ENCODE data around the gene MALT1.

The MALT1 gene

GRCh38 chr18:58785870-58786269 is 114.6 kb downstream of the MALT1 start:
- DNase-seq = no peak
- ChIA-PET POLR2A (no interaction called here), CTCF (interaction anchor here (0.8 to 1.2 kb wide), 7 partner anchors 11 to 303 kb away, joined by 3 to 4 read pairs (median 3); no protein-coding TSS in a partner anchor)

GRCh38 chr18:58787536-58788149 is 116.4 kb downstream of the MALT1 start:
- Histone ChIP-seq H3K27ac (ENCODE audit: insufficient read depth in 1 of 2, low read depth in 1 of 2, low read length in 2 of 2, poor library complexity in 1 of 2, severe bottlenecking in 2 of 2) (no peak overlapping the region), H3K36me3 (ENCODE audit: control insufficient read depth in 4 of 4, insufficient read depth in 4 of 4, low read length in 3 of 4) (no peaks in the 10 kb centered on the region), H3K4me1 (ENCODE audit: control extremely low read depth in 1 of 4, control insufficient read depth in 4 of 4, insufficient read depth in 4 of 4, low read length in 3 of 4) (no peaks in the 10 kb centered on the region), H3K9me3 (ENCODE audit: control extremely low read depth in 1 of 5, control insufficient read depth in 4 of 5, insufficient read depth in 2 of 5, low read depth in 1 of 5, low read length in 4 of 5) (no peaks in the 10 kb centered on the region), H3K4me3 (ENCODE audit: control insufficient read depth in 1 of 7, extremely low read depth in 1 of 7, insufficient read depth in 4 of 7, low read depth in 2 of 7, low read length in 6 of 7) (no peak overlapping the region), H3K27me3 (replicated peaks in 2 of 5; ENCODE audit: control insufficient read depth in 4 of 5, insufficient read depth in 5 of 5, low read length in 4 of 5) (no peaks in the 10 kb centered on the region)
- DNase-seq = no peak
- ChIA-PET POLR2A (interaction anchor here (0.7 kb wide), 1 partner anchor 9 kb away, joined by 3 read pairs; no protein-coding TSS in a partner anchor), CTCF (no interaction called here)
- 100% methylated on average over 7 of the region's 14 CpGs for WGBS (ENCODE audit: insufficient coverage)

More at GRCh38 chr18:58785870-58786269, 114.6 kb downstream of the MALT1 start:
- no peaks in the 10 kb centered on the region for H3K4me1 ChIP-seq (ENCODE audit: control extremely low read depth in 1 of 4, control insufficient read depth in 4 of 4, insufficient read depth in 4 of 4, low read length in 3 of 4)
- H3K4me3 ChIP-seq (ENCODE audit: control insufficient read depth in 1 of 7, extremely low read depth in 1 of 7, insufficient read depth in 4 of 7, low read depth in 2 of 7, low read length in 6 of 7) = no peak overlapping the region
- no peak overlapping the region for H3K27ac ChIP-seq (ENCODE audit: insufficient read depth in 1 of 2, low read depth in 1 of 2, low read length in 2 of 2, poor library complexity in 1 of 2, severe bottlenecking in 2 of 2)
- 100% methylated on average over 2 of the region's 4 CpGs for WGBS (ENCODE audit: insufficient coverage)
- H3K36me3 ChIP-seq (ENCODE audit: control insufficient read depth in 4 of 4, insufficient read depth in 4 of 4, low read length in 3 of 4) = no peaks in the 10 kb centered on the region
- H3K27me3 ChIP-seq (replicated peaks in 2 of 5; ENCODE audit: control insufficient read depth in 4 of 5, insufficient read depth in 5 of 5, low read length in 4 of 5) = no peaks in the 10 kb centered on the region
- H3K9me3 ChIP-seq (ENCODE audit: control extremely low read depth in 1 of 5, control insufficient read depth in 4 of 5, insufficient read depth in 2 of 5, low read depth in 1 of 5, low read length in 4 of 5) = no peaks in the 10 kb centered on the region

GRCh38 chr18:58788470-58788869 is 117.2 kb downstream of the MALT1 start:
- POLR2A ChIA-PET = no interaction called here
- no peak for DNase-seq
- CTCF ChIA-PET = interaction anchor here (1.4 kb wide), 2 partner anchors 59 to 274 kb away, joined by 3 read pairs; no protein-coding TSS in a partner anchor
- Histone ChIP-seq H3K36me3 (ENCODE audit: control insufficient read depth in 4 of 4, insufficient read depth in 4 of 4, low read length in 3 of 4) (no peaks in the 10 kb centered on the region), H3K27me3 (replicated peaks in 2 of 5; ENCODE audit: control insufficient read depth in 4 of 5, insufficient read depth in 5 of 5, low read length in 4 of 5) (no peaks in the 10 kb centered on the region), H3K27ac (ENCODE audit: insufficient read depth in 1 of 2, low read depth in 1 of 2, low read length in 2 of 2, poor library complexity in 1 of 2, severe bottlenecking in 2 of 2) (no peak overlapping the region), H3K4me1 (ENCODE audit: control extremely low read depth in 1 of 4, control insufficient read depth in 4 of 4, insufficient read depth in 4 of 4, low read length in 3 of 4) (no peaks in the 10 kb centered on the region), H3K4me3 (ENCODE audit: control insufficient read depth in 1 of 7, extremely low read depth in 1 of 7, insufficient read depth in 4 of 7, low read depth in 2 of 7, low read length in 6 of 7) (no peak overlapping the region), H3K9me3 (ENCODE audit: control extremely low read depth in 1 of 5, control insufficient read depth in 4 of 5, insufficient read depth in 2 of 5, low read depth in 1 of 5, low read length in 4 of 5) (no peaks in the 10 kb centered on the region)
- WGBS (ENCODE audit: insufficient coverage) = 100% methylated on average over 2 of the region's 3 CpGs

GRCh38 chr18:58788971-58789875 is 118.0 kb downstream of the MALT1 start:
- no peaks in the 10 kb centered on the region for H3K27me3 ChIP-seq (replicated peaks in 2 of 5; ENCODE audit: control insufficient read depth in 4 of 5, insufficient read depth in 5 of 5, low read length in 4 of 5)
- no peak overlapping the region for H3K27ac ChIP-seq (ENCODE audit: insufficient read depth in 1 of 2, low read depth in 1 of 2, low read length in 2 of 2, poor library complexity in 1 of 2, severe bottlenecking in 2 of 2)

GRCh38 chr18:58789876-58790240 is 118.6 kb downstream of the MALT1 start:
- Histone ChIP-seq H3K27ac (ENCODE audit: insufficient read depth in 1 of 2, low read depth in 1 of 2, low read length in 2 of 2, poor library complexity in 1 of 2, severe bottlenecking in 2 of 2) (no peak overlapping the region), H3K36me3 (ENCODE audit: control insufficient read depth in 4 of 4, insufficient read depth in 4 of 4, low read length in 3 of 4) (no peaks in the 10 kb centered on the region), H3K9me3 (ENCODE audit: control extremely low read depth in 1 of 5, control insufficient read depth in 4 of 5, insufficient read depth in 2 of 5, low read depth in 1 of 5, low read length in 4 of 5) (no peaks in the 10 kb centered on the region), H3K27me3 (replicated peaks in 2 of 5; ENCODE audit: control insufficient read depth in 4 of 5, insufficient read depth in 5 of 5, low read length in 4 of 5) (no peaks in the 10 kb centered on the region), H3K4me3 (ENCODE audit: control insufficient read depth in 1 of 7, extremely low read depth in 1 of 7, insufficient read depth in 4 of 7, low read depth in 2 of 7, low read length in 6 of 7) (no peak overlapping the region), H3K4me1 (ENCODE audit: control extremely low read depth in 1 of 4, control insufficient read depth in 4 of 4, insufficient read depth in 4 of 4, low read length in 3 of 4) (no peaks in the 10 kb centered on the region)
- no peak for DNase-seq
- ChIA-PET CTCF (interaction anchor here (1.4 kb wide), 2 partner anchors 57 to 273 kb away, joined by 3 read pairs; no protein-coding TSS in a partner anchor), POLR2A (no interaction called here)
- 83% methylated on average over 5 of the region's 5 CpGs for WGBS (ENCODE audit: insufficient coverage)

More at GRCh38 chr18:58788971-58789875, 118.0 kb downstream of the MALT1 start:
- DNase-seq = no peak
- Histone ChIP-seq H3K9me3 (ENCODE audit: control extremely low read depth in 1 of 5, control insufficient read depth in 4 of 5, insufficient read depth in 2 of 5, low read depth in 1 of 5, low read length in 4 of 5) (no peaks in the 10 kb centered on the region), H3K4me3 (ENCODE audit: control insufficient read depth in 1 of 7, extremely low read depth in 1 of 7, insufficient read depth in 4 of 7, low read depth in 2 of 7, low read length in 6 of 7) (no peak overlapping the region), H3K4me1 (ENCODE audit: control extremely low read depth in 1 of 4, control insufficient read depth in 4 of 4, insufficient read depth in 4 of 4, low read length in 3 of 4) (no peaks in the 10 kb centered on the region), H3K36me3 (ENCODE audit: control insufficient read depth in 4 of 4, insufficient read depth in 4 of 4, low read length in 3 of 4) (no peaks in the 10 kb centered on the region)
- POLR2A ChIA-PET = no interaction called here
- WGBS (ENCODE audit: insufficient coverage) = 98% methylated on average over 7 of the region's 11 CpGs
- CTCF ChIA-PET = interaction anchor here (1.4 kb wide), 2 partner anchors 58 to 273 kb away, joined by 3 read pairs; no protein-coding TSS in a partner anchor

- Histone ChIP-seq H3K27me3 (replicated peaks in 2 of 5; ENCODE audit: control insufficient read depth in 4 of 5, insufficient read depth in 5 of 5, low read length in 4 of 5) (no peaks in the 10 kb centered on the region), H3K4me3 (ENCODE audit: control insufficient read depth in 1 of 7, extremely low read depth in 1 of 7, insufficient read depth in 4 of 7, low read depth in 2 of 7, low read length in 6 of 7) (no peak overlapping the region), H3K36me3 (ENCODE audit: control insufficient read depth in 4 of 4, insufficient read depth in 4 of 4, low read length in 3 of 4) (no peaks in the 10 kb centered on the region), H3K27ac (ENCODE audit: insufficient read depth in 1 of 2, low read depth in 1 of 2, low read length in 2 of 2, poor library complexity in 1 of 2, severe bottlenecking in 2 of 2) (no peak overlapping the region), H3K4me1 (ENCODE audit: control extremely low read depth in 1 of 4, control insufficient read depth in 4 of 4, insufficient read depth in 4 of 4, low read length in 3 of 4) (no peaks in the 10 kb centered on the region), H3K9me3 (ENCODE audit: control extremely low read depth in 1 of 5, control insufficient read depth in 4 of 5, insufficient read depth in 2 of 5, low read depth in 1 of 5, low read length in 4 of 5) (no peaks in the 10 kb centered on the region)
- no peak for DNase-seq
- 92% methylated on average over 5 of the region's 7 CpGs for WGBS (ENCODE audit: insufficient coverage)
- ChIA-PET POLR2A (no interaction called here), CTCF (no interaction called here)
Observed at GRCh38 chr18:58792086-58792485, 120.8 kb downstream of the MALT1 start.

- Histone ChIP-seq H3K27me3 (replicated peaks in 2 of 5; ENCODE audit: control insufficient read depth in 4 of 5, insufficient read depth in 5 of 5, low read length in 4 of 5) (no peaks in the 10 kb centered on the region), H3K4me1 (ENCODE audit: control extremely low read depth in 1 of 4, control insufficient read depth in 4 of 4, insufficient read depth in 4 of 4, low read length in 3 of 4) (no peaks in the 10 kb centered on the region), H3K9me3 (ENCODE audit: control extremely low read depth in 1 of 5, control insufficient read depth in 4 of 5, insufficient read depth in 2 of 5, low read depth in 1 of 5, low read length in 4 of 5) (no peaks in the 10 kb centered on the region), H3K4me3 (ENCODE audit: control insufficient read depth in 1 of 7, extremely low read depth in 1 of 7, insufficient read depth in 4 of 7, low read depth in 2 of 7, low read length in 6 of 7) (no peak overlapping the region), H3K36me3 (ENCODE audit: control insufficient read depth in 4 of 4, insufficient read depth in 4 of 4, low read length in 3 of 4) (no peaks in the 10 kb centered on the region), H3K27ac (ENCODE audit: insufficient read depth in 1 of 2, low read depth in 1 of 2, low read length in 2 of 2, poor library complexity in 1 of 2, severe bottlenecking in 2 of 2) (no peak overlapping the region)
- 100% methylated on average over 1 of the region's 1 CpG for whole genome bisulfite sequencing (ENCODE audit: insufficient coverage)
- ChIA-PET CTCF (no interaction called here), POLR2A (no interaction called here)
- DNase-seq = no peak
Observed at GRCh38 chr18:58793361-58793760, 122.1 kb downstream of the MALT1 start.
